HepG2 (cell line): ENCODE measurements around the gene RAD52. TPM values are rescaled to one million over a fixed set of nuclear protein-coding genes. Genes with fewer than 3 reads are reported as not detected.

Source experiments
- DMAP1 ChIP-seq: IDR thresholded peaks from 2 replicates; pipeline ENCODE4 v1.6.1; 2016
- EEA1 ChIP-seq: sonication (generic); formaldehyde crosslinking; IDR thresholded peaks from 2 replicates; pipeline ENCODE4 v1.5.1; 2020; ENCODE audit warnings: mild to moderate bottlenecking, missing genetic modification reagents, borderline replicate concordance
- FIP1L1 ChIP-seq: fragments of 200-400 bp; formaldehyde crosslinking; IDR thresholded peaks from 2 replicates; pipeline ENCODE4 v1.6.1; 2018; ENCODE audit warnings: low read depth, mild to moderate bottlenecking, low read length, moderate library complexity, borderline replicate concordance; ENCODE audit not compliant: insufficient read depth
- GMEB1 ChIP-seq: sonication (generic); formaldehyde crosslinking; IDR thresholded peaks from 2 replicates; pipeline ENCODE4 v1.5.1; 2020; ENCODE audit warnings: missing genetic modification reagents, mild to moderate bottlenecking, borderline replicate concordance
- GZF1 ChIP-seq: sonication (generic); formaldehyde crosslinking; IDR thresholded peaks from 2 replicates; pipeline ENCODE4 v1.5.1; 2020; ENCODE audit warnings: mild to moderate bottlenecking, missing genetic modification reagents
- HIVEP1 ChIP-seq: sonication (generic); formaldehyde crosslinking; IDR thresholded peaks from 2 replicates; pipeline ENCODE4 v1.4.0; 2020; ENCODE audit warnings: mild to moderate bottlenecking, missing genetic modification reagents
- JUND ChIP-seq: sonication (generic); formaldehyde crosslinking; IDR thresholded peaks from 2 replicates; pipeline ENCODE4 v1.8.0; 2022; ENCODE audit warnings: mild to moderate bottlenecking, missing genetic modification reagents
- SNAI1 ChIP-seq: sonication (generic); formaldehyde crosslinking; IDR thresholded peaks from 2 replicates; pipeline ENCODE4 v1.5.0; 2020; ENCODE audit warnings: mild to moderate bottlenecking, missing genetic modification reagents, borderline replicate concordance
- STAT6 ChIP-seq: sonication (generic); formaldehyde crosslinking; IDR thresholded peaks from 2 replicates; pipeline ENCODE4 v1.4.0; 2020; ENCODE audit warnings: missing genetic modification reagents, mild to moderate bottlenecking, borderline replicate concordance
- ZMAT3 ChIP-seq: sonication (generic); formaldehyde crosslinking; conservative IDR thresholded peaks from 2 replicates; pipeline ENCODE4 v1.7.0; 2021; ENCODE audit warnings: missing genetic modification reagents
- ZNF224 ChIP-seq: sonication (generic); formaldehyde crosslinking; IDR thresholded peaks from 2 replicates; pipeline ENCODE4 v1.5.0; 2020; ENCODE audit warnings: mild to moderate bottlenecking, missing genetic modification reagents
- ZNF335 ChIP-seq: sonication (generic); formaldehyde crosslinking; IDR thresholded peaks from 2 replicates; pipeline ENCODE4 v1.4.0; 2020; ENCODE audit warnings: missing genetic modification reagents
- ZNF441 ChIP-seq: sonication (generic); formaldehyde crosslinking; IDR thresholded peaks from 2 replicates; pipeline ENCODE4 v1.7.0; 2021; ENCODE audit warnings: missing genetic modification reagents, borderline replicate concordance
- ZNF460 ChIP-seq: sonication (generic); formaldehyde crosslinking; IDR thresholded peaks from 2 replicates; pipeline ENCODE4 v1.5.1; 2020; ENCODE audit warnings: missing genetic modification reagents, mild to moderate bottlenecking, borderline replicate concordance
- ZNF510 ChIP-seq: sonication (generic); formaldehyde crosslinking; IDR thresholded peaks from 2 replicates; pipeline ENCODE4 v1.4.0; 2020; ENCODE audit warnings: low read depth, mild to moderate bottlenecking, missing genetic modification reagents
- ZNF589 ChIP-seq: sonication (generic); formaldehyde crosslinking; conservative IDR thresholded peaks from 2 replicates; pipeline ENCODE4 v1.8.0; 2022; ENCODE audit warnings: mild to moderate bottlenecking, moderate library complexity, missing genetic modification reagents
- ZNF597 ChIP-seq: sonication (generic); formaldehyde crosslinking; IDR thresholded peaks from 2 replicates; pipeline ENCODE4 v1.5.0; 2020; ENCODE audit warnings: missing genetic modification reagents
- ZNF720 ChIP-seq: sonication (generic); formaldehyde crosslinking; IDR thresholded peaks from 2 replicates; pipeline ENCODE4 v1.4.0; 2020; ENCODE audit warnings: missing genetic modification reagents
- ZNF83 ChIP-seq: sonication (generic); formaldehyde crosslinking; IDR thresholded peaks from 2 replicates; pipeline ENCODE4 v1.4.0; 2020; ENCODE audit warnings: missing genetic modification reagents, mild to moderate bottlenecking, borderline replicate concordance
- ZSCAN5A ChIP-seq: sonication (generic); formaldehyde crosslinking; IDR thresholded peaks from 2 replicates; pipeline ENCODE4 v1.8.0; 2022; ENCODE audit warnings: mild to moderate bottlenecking, missing genetic modification reagents, borderline replicate concordance
- polyA plus RNA-seq, 8 experiments: library from polyadenylated mRNA; depleted of rRNA in 3 of 8; stranded (reverse) in 7 of 8; unstranded in 1 of 8; fragments of >200 nt; fragmentation: Illumina TruSeq in 4 of 8; extraction: Trizol in 4 of 8; gene quantifications; 2 replicates each; pipeline versions ENCODE4 v1.2.1 to v1.2.3, GENCODE V29; 2011 to 2016; ENCODE audit warnings: low read depth in 4 of 8, missing spikeins in 1 of 8, mixed read lengths in 1 of 8; ENCODE audit not compliant: insufficient read depth in 1 of 8
- total RNA-seq, 5 experiments: library from RNA; depleted of rRNA; stranded (reverse); fragments of >200 nt; fragmentation: Illumina TruSeq; extraction: Trizol; gene quantifications; 2 replicates each; pipeline ENCODE4 v1.2.3, GENCODE V29; 2016; ENCODE audit warnings: low read depth in 1 of 5

Gene RAD52
- total and polyA plus RNA-seq, 2 of the 13 experiments (the other 11 are each of a cell fraction or from before 2014, with no cell fraction given) = 14.3 to 19.9 TPM

GRCh38 chr12:949453-950191 lies at the start of gene RAD52 (continued):
- TF ChIP-seq ZNF441 (peak; percentile 40; the same call in 1 of the 2 replicates), ZNF460 (CRISPR knock-in tag) (0 out of 2 replicates have a peak, but pooled peaks have one; percentile 69), HIVEP1 (peak; percentile 93), DMAP1 (CRISPR knock-in tag) (peak; percentile 63), ZNF224 (CRISPR knock-in tag) (no peak), GMEB1 (CRISPR knock-in tag) (peak; percentile 88; the same call in 1 of the 2 replicates), ZNF335 (CRISPR knock-in tag) (peak; percentile 69; the same call in 1 of the 2 replicates), ZMAT3 (CRISPR knock-in tag) (peak; percentile 54; the same call in 1 of the 2 replicates), STAT6 (CRISPR knock-in tag) (peak; percentile 78; the same call in 1 of the 2 replicates), SNAI1 (0 out of 2 replicates have a peak, but pooled peaks have one; percentile 78), FIP1L1 (peak; percentile 52; the same call in 1 of the 2 replicates), JUND (CRISPR knock-in tag) (0 out of 2 replicates have a peak, but pooled peaks have one; percentile 4), ZNF589 (no peak), ZNF597 (no peak), ZNF720 (CRISPR knock-in tag) (no peak), ZNF510 (CRISPR knock-in tag) (peak; percentile 86; the same call in 1 of the 2 replicates), GZF1 (CRISPR knock-in tag) (peak; percentile 50; the same call in 1 of the 2 replicates), EEA1 (no peak), ZNF83 (0 out of 2 replicates have a peak, but pooled peaks have one; percentile 34), ZSCAN5A (CRISPR knock-in tag) (peak; percentile 24; the same call in 1 of the 2 replicates)
